HG03060 (cell line): ENCODE results near the gene ATP5PB.

Experiments
- ATAC-seq: cut with Tn5 transposase; IDR thresholded peaks from one replicate; pipeline ENCODE4 v1.9.1; 2021; ENCODE audit warnings: low read depth, moderate number of reproducible peaks; ENCODE audit not compliant: unreplicated experiment

Gene ATP5PB, protein sequence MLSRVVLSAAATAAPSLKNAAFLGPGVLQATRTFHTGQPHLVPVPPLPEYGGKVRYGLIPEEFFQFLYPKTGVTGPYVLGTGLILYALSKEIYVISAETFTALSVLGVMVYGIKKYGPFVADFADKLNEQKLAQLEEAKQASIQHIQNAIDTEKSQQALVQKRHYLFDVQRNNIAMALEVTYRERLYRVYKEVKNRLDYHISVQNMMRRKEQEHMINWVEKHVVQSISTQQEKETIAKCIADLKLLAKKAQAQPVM

GRCh38 chr1:111448918-111449702 is at the start of gene ATP5PB, which contains the start of gene WDR77:
TSS of gene ATP5PB (plus strand) at chr1:111449464. CDS start at chr1:111449542, 78 bp downstream.
TSS of gene WDR77 (minus strand) at chr1:111449256. CDS start at chr1:111449169, 87 bp downstream.
- peak; percentile 77 for ATAC-seq

GRCh38 chr1:111399792-111400610 is 49.3 kb upstream of the ATP5PB start:
- no peak for ATAC-seq

DNA sequence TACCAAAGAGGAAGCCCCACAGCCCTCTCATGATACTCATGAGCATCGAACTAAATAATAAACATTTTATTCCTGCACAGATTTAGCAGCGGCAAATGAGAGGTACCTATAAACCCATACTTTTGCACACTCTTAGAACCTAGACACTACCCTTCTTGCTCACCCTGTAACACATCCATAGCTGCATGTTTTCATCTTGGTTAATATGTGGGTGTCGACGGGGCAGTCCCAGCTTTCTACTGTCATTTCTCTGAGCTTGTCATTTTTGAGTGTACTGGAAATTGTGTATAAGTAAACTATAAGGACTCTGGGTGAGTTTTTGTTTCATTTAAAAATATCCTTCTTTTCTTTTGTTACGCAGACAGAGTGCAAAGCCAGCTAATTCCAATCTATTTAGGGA is 47.2 kb upstream of the ATP5PB start:
- no peak for ATAC-seq

DNA sequence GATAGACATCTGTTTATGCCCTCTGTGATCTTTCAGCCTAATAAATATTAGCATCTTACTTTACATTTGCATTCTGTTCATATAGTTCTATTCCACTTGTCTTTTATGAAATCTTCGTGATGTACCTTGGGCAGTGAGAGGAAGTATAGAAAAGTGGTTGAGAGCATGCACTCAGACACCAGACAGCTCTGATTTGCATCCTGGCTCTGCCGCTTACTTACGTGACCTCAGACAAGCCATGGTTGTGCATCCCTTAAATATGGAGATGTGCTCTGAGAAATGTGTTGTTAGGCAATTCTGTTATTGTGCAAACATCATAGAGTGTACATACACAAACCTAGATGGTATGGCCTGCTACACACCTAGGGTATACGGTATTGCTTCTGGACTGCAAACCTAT is 44.7 kb upstream of the ATP5PB start:
- ATAC-seq: no peak

DNA sequence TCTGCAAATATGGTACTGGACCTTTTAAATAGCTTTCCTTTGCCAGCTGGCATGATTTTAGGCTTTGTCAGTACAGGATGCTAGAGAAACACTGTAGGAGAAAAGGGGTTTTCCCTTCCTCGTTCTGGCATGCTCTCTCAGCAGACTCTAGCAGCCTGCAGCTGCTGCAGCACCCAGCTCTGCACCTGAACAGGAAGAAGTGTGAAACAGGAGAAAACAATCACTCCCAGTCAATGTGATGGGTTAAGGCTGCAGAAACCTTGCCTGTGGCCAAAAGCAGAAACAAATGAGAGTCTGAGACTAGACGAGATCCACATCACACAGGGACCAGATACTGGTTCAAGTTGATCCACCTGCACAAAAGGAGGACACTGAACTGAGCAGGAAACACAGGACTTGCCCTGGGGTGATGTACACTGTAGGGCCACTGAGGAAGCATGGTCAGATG is 42.9 kb upstream of the ATP5PB start:
- peak; percentile 52 for ATAC-seq

DNA sequence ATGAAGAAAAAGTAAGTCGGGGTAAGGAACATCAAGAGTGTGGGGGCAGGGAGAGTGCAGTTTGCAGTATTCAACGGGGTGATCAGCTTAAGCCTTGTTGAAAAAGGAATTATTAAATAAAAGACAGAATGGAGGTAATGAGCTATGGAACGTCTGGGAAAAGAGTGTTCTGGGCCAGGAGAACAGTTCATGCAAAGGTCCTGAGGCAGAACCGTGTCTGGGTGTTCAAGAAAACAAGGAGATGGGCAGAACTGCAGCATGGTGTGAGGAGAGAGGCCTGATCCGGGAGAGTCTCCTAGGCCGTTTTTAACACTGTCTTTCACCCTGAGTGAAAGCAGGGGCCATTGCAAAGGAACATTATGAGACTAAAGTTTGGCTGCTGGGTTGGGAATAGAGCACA is 42.0 kb upstream of the ATP5PB start:
- no peak for ATAC-seq

- no peak for ATAC-seq
These were observed 36.4 kb upstream of the ATP5PB start for GRCh38 chr1:111412839-111413238.

GRCh38 chr1:111414756-111415155 is 34.5 kb upstream of the ATP5PB start:
- no peak for ATAC-seq

DNA sequence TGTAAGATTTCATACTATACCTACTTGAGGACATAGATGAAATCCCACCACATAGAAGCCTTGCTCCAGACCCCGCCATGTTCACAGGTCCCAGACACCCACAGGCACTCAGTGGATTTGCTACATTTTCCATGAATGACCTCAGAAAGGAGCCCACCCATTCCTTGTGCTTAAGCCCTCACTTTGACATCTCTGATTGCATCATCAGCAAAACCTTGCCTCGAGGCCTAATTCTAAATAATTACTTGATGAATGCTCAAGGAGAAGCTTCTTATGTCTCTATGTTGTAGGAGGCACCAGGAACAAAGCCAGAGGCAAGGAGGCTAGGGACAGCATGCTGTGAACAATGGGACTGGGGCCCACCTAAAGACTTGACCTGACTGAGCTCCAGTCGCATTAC is 33.8 kb upstream of the ATP5PB start:
- ATAC-seq: no peak

DNA sequence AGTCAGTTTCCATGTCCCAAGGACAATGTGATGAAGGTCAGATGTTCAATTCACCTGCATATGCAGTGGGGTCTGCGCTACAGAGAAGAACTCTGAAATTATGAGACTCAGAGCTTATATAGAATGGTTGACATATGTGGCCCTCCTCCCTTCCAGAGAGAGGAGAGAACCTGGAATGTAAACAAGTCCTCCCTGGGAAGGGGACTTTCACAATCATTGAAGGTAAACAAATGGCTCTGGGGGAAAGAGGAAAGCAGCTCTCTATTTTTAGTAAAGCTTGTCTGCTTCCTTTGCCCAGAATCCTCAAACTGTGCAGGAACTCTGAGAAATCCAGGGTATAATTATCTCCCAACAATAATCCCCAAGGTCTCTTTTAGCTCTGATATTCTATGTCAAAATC is 31.5 kb upstream of the ATP5PB start:
- ATAC-seq: no peak

- ATAC-seq: no peak
These were observed 30.2 kb upstream of the ATP5PB start for GRCh38 chr1:111419037-111419436.

- no peak for ATAC-seq
These were observed 28.9 kb upstream of the ATP5PB start for GRCh38 chr1:111420377-111420776.

DNA sequence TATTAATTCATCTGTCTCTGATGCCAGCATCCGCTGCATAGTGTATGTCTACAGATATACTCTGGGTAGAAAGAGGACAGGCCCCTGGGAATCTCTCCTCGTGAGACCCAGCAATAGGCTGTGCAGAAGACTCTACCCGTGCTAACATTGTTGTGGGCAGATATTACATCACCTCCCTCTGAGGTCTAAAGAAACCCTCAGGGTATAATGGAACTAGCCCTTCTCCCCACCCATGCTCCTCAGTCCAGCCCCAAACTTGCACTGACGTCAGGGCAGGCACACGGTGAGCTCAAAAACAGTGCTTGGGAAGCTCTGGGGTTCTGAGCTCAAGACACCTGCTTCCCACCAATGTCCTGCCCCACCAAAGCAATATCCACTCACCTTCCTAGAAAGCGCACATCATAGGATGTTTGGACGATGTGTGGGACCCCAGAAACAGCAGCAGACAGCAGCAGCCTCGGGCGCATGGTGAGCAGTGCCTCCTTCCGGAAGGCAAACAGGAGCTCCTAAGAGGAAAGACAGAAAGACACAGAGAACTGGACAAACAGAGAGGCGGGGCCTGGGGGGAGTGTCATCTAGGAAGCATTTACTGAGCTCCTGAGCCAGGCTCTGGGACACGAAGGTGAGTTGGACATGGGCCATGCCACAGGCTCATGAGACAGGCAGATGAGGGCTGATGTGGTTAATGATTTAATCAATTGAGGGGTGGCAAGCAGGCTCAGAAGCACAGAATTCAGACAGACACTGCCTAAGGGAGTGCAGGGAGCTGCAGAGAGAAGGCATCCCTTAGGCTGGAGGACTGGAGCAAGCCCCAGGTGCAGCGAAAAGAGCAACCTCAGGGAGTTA is 26.5 kb upstream of the ATP5PB start:
- no peak for ATAC-seq

- no peak for ATAC-seq
These were observed 25.0 kb upstream of the ATP5PB start for GRCh38 chr1:111424281-111424680.

DNA sequence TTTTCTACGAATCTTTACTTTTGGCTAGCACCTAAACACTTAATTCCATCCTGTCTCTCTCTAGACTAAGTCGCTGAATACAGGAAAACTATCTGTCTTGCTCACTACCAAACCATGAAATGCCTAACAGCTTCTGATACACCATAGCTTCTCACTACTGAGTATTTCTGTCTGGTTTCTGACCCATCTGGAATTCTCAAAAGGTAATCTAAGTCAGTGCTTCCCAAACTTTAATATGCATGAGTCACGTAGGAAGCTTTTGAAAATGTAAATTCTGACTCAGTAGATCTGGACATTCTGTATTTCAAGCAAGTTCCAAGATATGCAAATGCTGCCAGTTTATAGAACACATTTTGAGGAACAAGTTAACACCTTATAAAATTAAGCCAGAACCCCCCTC is 12.5 kb upstream of the ATP5PB start:
- no peak for ATAC-seq

GRCh38 chr1:111439461-111440351 is 9.6 kb upstream of the ATP5PB start:
- ATAC-seq: no peak

GRCh38 chr1:111441573-111442192 is 7.6 kb upstream of the ATP5PB start:
- ATAC-seq: no peak

- ATAC-seq: no peak
These were observed 6.8 kb upstream of the ATP5PB start for GRCh38 chr1:111442457-111442856.

- ATAC-seq: no peak
These were observed 5.2 kb upstream of the ATP5PB start for GRCh38 chr1:111444031-111444430.
